Heart left ventricle (tissue), 16 donors: ENCODE measurements around the gene MAPK13. TPM values are rescaled to one million over a fixed set of nuclear protein-coding genes. Genes with fewer than 3 reads are reported as not detected.
"Not testable (repeated sequence)": the region's sequence is repeated elsewhere in the genome, so short reads cannot be mapped to it uniquely, and the experiment has no call there.

Experiments
- ATAC-seq, 4 donors: fragments of 200-7000 bp; cut with Tn5 transposase; one replicate each; pipeline ENCODE4 v1.9.1; 2020 to 2022; ENCODE audit warnings: moderate library complexity in 4 of 4, mild to moderate bottlenecking in 3 of 4, moderate number of reproducible peaks in 1 of 4
- DNase-seq, 5 donors: peaks; one replicate each; pipeline ENCODE4 v3.0.0-alpha.2; 2020
- H3K27ac ChIP-seq, 12 donors: fragments of 200-600 bp; sonication (generic) in 4 of 12; one replicate each; pipeline versions ENCODE4 v1.5.0 to v1.8.0; 2016 to 2022; ENCODE audit warnings: mild to moderate bottlenecking in 2 of 12
- H3K27me3 ChIP-seq, 9 donors: fragments of 200-600 bp; sonication (generic) in 2 of 9; one replicate each; pipeline versions ENCODE4 v1.5.1 to v1.8.0; 2016 to 2022; ENCODE audit warnings: mild to moderate bottlenecking in 3 of 9
- H3K36me3 ChIP-seq, 9 donors: fragments of 200-600 bp; sonication (generic) in 2 of 9; one replicate each; pipeline versions ENCODE4 v1.5.0 to v1.8.0; 2018 to 2022; ENCODE audit warnings: mild to moderate bottlenecking in 2 of 9
- H3K4me1 ChIP-seq, 12 donors: fragments of 200-600 bp; sonication (generic) in 4 of 12; one replicate each; pipeline versions ENCODE4 v1.5.0 to v1.8.0; 2016 to 2022; ENCODE audit warnings: mild to moderate bottlenecking in 3 of 12
- H3K4me3 ChIP-seq, 12 donors: fragments of 200-600 bp; sonication (generic) in 4 of 12; one replicate each; pipeline versions ENCODE4 v1.5.0 to v1.8.0; 2017 to 2022; ENCODE audit warnings: mild to moderate bottlenecking in 9 of 12, moderate library complexity in 4 of 12
- H3K9me3 ChIP-seq, 12 donors: fragments of 200-600 bp; sonication (generic) in 4 of 12; one replicate each; pipeline versions ENCODE4 v1.5.0 to v1.8.0; 2016 to 2022; ENCODE audit warnings: mild to moderate bottlenecking in 1 of 12
- CTCF ChIP-seq, 12 donors: fragments of 200-600 bp; sonication (generic) in 4 of 12; IDR thresholded peaks; one replicate each; pipeline versions ENCODE4 v1.5.0 to v1.8.0; 2018 to 2022; ENCODE audit warnings: antibody characterized with exemption in 12 of 12, mild to moderate bottlenecking in 5 of 12
- POLR2A ChIP-seq, 2 donors: fragments of 450-650 bp; IDR thresholded peaks; one replicate each; pipeline ENCODE4 v1.6.1; 2017; ENCODE audit warnings: antibody characterized with exemption in 2 of 2, mild to moderate bottlenecking in 2 of 2, moderate library complexity in 2 of 2
- WGBS, 4 donors: extraction: QIAGEN DNeasy Blood & Tissue Kit in 2 of 4; methylation state at CpG; one replicate each; pipeline versions ENCODE4 v1.1.5 to v1.1.7; 2013 to 2018; 5-methylcytosine and 5-hydroxymethylcytosine counted together
- intact Hi-C, 10 donors: fragments of 100-400 bp; cut with DNase I; formaldehyde crosslinking; loops; one replicate each; pipeline versions ENCODE4 v1.11.1 to v1.14.2; 2022
- long read RNA-seq, 3 donors: library from polyadenylated mRNA; unstranded; transcript quantifications; one replicate each; pipeline ENCODE4 v2.0.0, GENCODE V29; 2020 to 2021
- polyA plus RNA-seq, 2 donors: library from polyadenylated mRNA; stranded (reverse); fragments of 200-250 nt; gene quantifications; one replicate each; pipeline ENCODE4 v1.2.3, GENCODE V29; 2013
- total RNA-seq, 9 donors: library from RNA; depleted of rRNA in 2 of 9; stranded (reverse); fragments of >200 nt in 2 of 9; fragmentation: NEBNext Ultra II Directional in 3 of 9; extraction: Animal tissue kit (Norgen Biotek cat#: 25700) in 3 of 9; gene quantifications; one replicate each; pipeline versions ENCODE4 v1.1.0 to v1.2.4, GENCODE V29; 2016 to 2023
- donor health status: ischemic (EF 13 %, LVEDD 7.1; RV severe dilation, severe dysfunction).
- donor health status: healthy with polysubstance abuse.
- donor health status: DM: no; HTN: yes; CAD: no.
- donor health status: DM: no; HTN: no; CAD: no.
- donor health status: ischemic (EF 25% LVEDD 6.9; RV normal size, moderate dysfunction).
- donor health status: ischemic (EF 25% LVEDD 5.7; RV mildly dilated, moderate dysfunction).
- donor health status: healthy.
- donor health status: DM: yes; HTN: yes; CAD: no.
- donor health status: ischemic (EF 35%, LVEDD 5.7; RV mildly dilated, moderate dysfunction).
- donor health status: nonischemic (EF 11% LVEDD 7.7; RV severe dilation, severe dysfunction).
- donor health status: DM: yes; HTN: yes; CAD: no.
- donor health status: PGD.
- donor health status: ischemic (EF 29% LVEDD 5.4; RV normal size, mild dysfunction).
- donor health status: nonischemic (EF 23%, LVEDD 6.1; RV moderate dilation, normal function).

The MAPK13 gene
- total RNA-seq (10 to 100 TPM in 1 of 9 donors, 1 to 10 TPM in 2, under 1 TPM in 6; 0.24 to 16.8 (median 0.56) TPM), polyA plus RNA-seq (1 to 10 TPM in 1 of 2 donors, under 1 TPM in 1; 0.53 to 1.5 TPM)
- long read RNA-seq, donor 1 = 0 reads
- long read RNA-seq, donor 2, partial matches to known transcripts = 0 of 1 reads
- long read RNA-seq, donor 2, other reads (novel, unspliced or antisense) = 0 of 1 reads
- long read RNA-seq, donor 3, partial matches to known transcripts = 0 of 5 reads
- long read RNA-seq, donor 3, other reads (novel, unspliced or antisense) = 3 of 5 reads

GRCh38 chr6:36129941-36130666, at the start of gene MAPK13:
Gene MAPK13, plus strand, starts transcription at chr6:36130513. Its CDS starts 70 bp downstream, at chr6:36130583.
- peaks cover 0 to 57% (median 14%) of the 10 kb centered on the region in 12 donors for H3K4me1 ChIP-seq
- H3K9me3 ChIP-seq = no peaks in the 10 kb centered on the region
- ATAC-seq = no peak
- peak within 1 kb of the TSS in 11 of 12 donors; percentile 20 to 64 (median 45) for H3K4me3 ChIP-seq
- peaks cover 0 to 2% (median 0%) of the 10 kb centered on the region in 9 donors for H3K36me3 ChIP-seq
- intact Hi-C loops = loop anchor here in 5 of 10 donors (5.0 to 10.0 kb wide), 4 partner anchors 67 to 235 kb away; partner anchors contain the start of gene BRPF3 (in 1 of the 5)
- WGBS, 4 donors = 5 to 16% (median 8%) methylated on average over 30 to 59 of the region's 59 CpGs
- TF ChIP-seq POLR2A (IDR thresholded peaks at IDR 0.05) (no peak), CTCF (IDR thresholded peaks at IDR 0.05) (no peak)
- peaks cover 0 to 25% (median 5%) of the 10 kb centered on the region in 9 donors for H3K27me3 ChIP-seq
- peak within 1 kb of the TSS in 1 of 12 donors; percentile 84 for H3K27ac ChIP-seq
- no peak for DNase-seq

GRCh38 chr6:36082318-36082717, 48.0 kb upstream of the MAPK13 start:
- no peak for ATAC-seq
- Histone ChIP-seq H3K9me3 (peaks cover 0 to 9% (median 0%) of the 10 kb centered on the region in 12 donors), H3K36me3 (peaks cover 0 to 84% (median 76%) of the 10 kb centered on the region in 9 donors), H3K4me3 (no peak overlapping the region), H3K27me3 (no peaks in the 10 kb centered on the region), H3K4me1 (no peaks in the 10 kb centered on the region), H3K27ac (no peak overlapping the region)
- TF ChIP-seq CTCF (IDR thresholded peaks at IDR 0.05) (no peak), POLR2A (IDR thresholded peaks at IDR 0.05) (no peak)
- DNase-seq = no peak
- intact Hi-C loops = no loop called here
- WGBS, 4 donors = 87 to 100% (median 100%) methylated on average over 1 of the region's 1 CpG

GRCh38 chr6:36083446-36083845, 46.9 kb upstream of the MAPK13 start:
- TF ChIP-seq POLR2A (IDR thresholded peaks at IDR 0.05) (no peak), CTCF (IDR thresholded peaks at IDR 0.05) (no peak)
- no peak for DNase-seq
- H3K9me3 ChIP-seq = peaks cover 0 to 20% (median 0%) of the 10 kb centered on the region in 12 donors
- H3K4me3 ChIP-seq = no peak overlapping the region
- no peak overlapping the region for H3K27ac ChIP-seq
- no peak for ATAC-seq
- H3K27me3 ChIP-seq = no peaks in the 10 kb centered on the region
- WGBS, 4 donors = 71 to 94% (median 84%) methylated on average over 2 to 3 of the region's 3 CpGs
- intact Hi-C loops = no loop called here
- peaks cover 0 to 72% (median 65%) of the 10 kb centered on the region in 9 donors for H3K36me3 ChIP-seq
- no peaks in the 10 kb centered on the region for H3K4me1 ChIP-seq

- ATAC-seq, H3K27ac ChIP-seq, H3K4me1 ChIP-seq, DNase-seq, intact Hi-C loops, H3K27me3 ChIP-seq, H3K4me3 ChIP-seq: not testable (repeated sequence)
- WGBS, 4 donors = 90 to 95% (median 95%) methylated on average over 5 of the region's 5 CpGs
- Histone ChIP-seq H3K36me3 (peaks cover 0 to 51% (median 36%) of the 10 kb centered on the region in 9 donors), H3K9me3 (peaks cover 0 to 11% (median 0%) of the 10 kb centered on the region in 12 donors)
These were observed 42.1 kb upstream of the MAPK13 start for GRCh38 chr6:36088204-36088603.
